BJ (cell line): ENCODE results near the gene NKAIN2. TPM values are rescaled to one million over a fixed set of nuclear protein-coding genes. Genes with fewer than 3 reads are reported as not detected.

Experiments used
- CTCF ChIA-PET: fragments of 350-600 bp; formaldehyde crosslinking; extraction: SDS; loops from one replicate; lab custom pipeline; 2021; ENCODE audit warnings: antibody characterized with exemption, inconsistent platforms; lab: Yijun Ruan, JAX
- POLR2A ChIA-PET: fragments of 300-600 bp; sonication (Branson Sonifier 250); formaldehyde crosslinking; extraction: SDS; loops from one replicate; lab custom pipeline; 2021; ENCODE audit warnings: antibody characterized with exemption; lab: Charles Lee
- DNase-seq: peaks from one replicate; pipeline ENCODE4 v3.0.0-alpha.2; 2011; ENCODE audit warnings: low read depth
- H3K27me3 ChIP-seq: 2 replicates; pipeline ENCODE4 v1.6.0; 2011; ENCODE audit warnings: low read length; ENCODE audit not compliant: control insufficient read depth, insufficient read depth
- H3K36me3 ChIP-seq: 2 replicates; pipeline ENCODE4 v1.5.1; 2011; ENCODE audit warnings: low read length; ENCODE audit not compliant: control insufficient read depth, insufficient read depth
- H3K4me3 ChIP-seq: 2 replicates; pipeline ENCODE4 v1.5.1; 2011; ENCODE audit warnings: low read depth, mild to moderate bottlenecking, control low read depth, low read length
- polyA plus RNA-seq: library from polyadenylated mRNA; depleted of rRNA; stranded (reverse); fragments of >200 nt; gene quantifications from 2 replicates; pipeline ENCODE4 v1.2.3, GENCODE V29; 2011
- TF ChIP-seq, protein P1 (sequence below): IDR thresholded peaks from 2 replicates; pipeline ENCODE4 v1.5.1; 2011; ENCODE audit warnings: low read depth, mild to moderate bottlenecking, control low read depth, inconsistent platforms, low read length, moderate library complexity; ENCODE audit not compliant: insufficient read depth

NKAIN2 gene
- polyA plus RNA-seq, 1 experiment, result not detected

DNA sequence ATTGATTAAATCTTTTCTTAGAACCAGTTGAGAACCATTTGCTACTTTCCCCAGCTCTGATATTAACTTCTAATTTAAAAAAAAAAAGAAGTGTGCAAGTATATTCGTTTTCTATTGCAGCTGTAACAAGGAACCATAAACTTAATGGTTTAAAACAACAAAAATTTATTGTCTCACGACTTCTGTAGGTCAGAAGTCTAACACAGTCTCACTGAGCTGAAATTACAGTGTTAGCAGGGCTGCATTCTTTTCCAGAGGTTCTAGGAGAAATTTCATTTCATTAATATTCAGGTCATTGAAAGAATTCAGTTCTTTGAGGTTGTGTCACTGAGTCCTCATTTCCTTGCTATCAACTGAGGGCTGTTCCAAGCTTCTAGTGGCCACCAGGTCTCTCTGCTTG lies 945.1 kb downstream of the NKAIN2 start:
- POLR2A ChIA-PET, result no interaction called here
- TF ChIP-seq, protein P1, sequence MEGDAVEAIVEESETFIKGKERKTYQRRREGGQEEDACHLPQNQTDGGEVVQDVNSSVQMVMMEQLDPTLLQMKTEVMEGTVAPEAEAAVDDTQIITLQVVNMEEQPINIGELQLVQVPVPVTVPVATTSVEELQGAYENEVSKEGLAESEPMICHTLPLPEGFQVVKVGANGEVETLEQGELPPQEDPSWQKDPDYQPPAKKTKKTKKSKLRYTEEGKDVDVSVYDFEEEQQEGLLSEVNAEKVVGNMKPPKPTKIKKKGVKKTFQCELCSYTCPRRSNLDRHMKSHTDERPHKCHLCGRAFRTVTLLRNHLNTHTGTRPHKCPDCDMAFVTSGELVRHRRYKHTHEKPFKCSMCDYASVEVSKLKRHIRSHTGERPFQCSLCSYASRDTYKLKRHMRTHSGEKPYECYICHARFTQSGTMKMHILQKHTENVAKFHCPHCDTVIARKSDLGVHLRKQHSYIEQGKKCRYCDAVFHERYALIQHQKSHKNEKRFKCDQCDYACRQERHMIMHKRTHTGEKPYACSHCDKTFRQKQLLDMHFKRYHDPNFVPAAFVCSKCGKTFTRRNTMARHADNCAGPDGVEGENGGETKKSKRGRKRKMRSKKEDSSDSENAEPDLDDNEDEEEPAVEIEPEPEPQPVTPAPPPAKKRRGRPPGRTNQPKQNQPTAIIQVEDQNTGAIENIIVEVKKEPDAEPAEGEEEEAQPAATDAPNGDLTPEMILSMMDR, result no peak
- CTCF ChIA-PET, result no interaction called here
- Histone ChIP-seq H3K27me3 (no peaks in the 10 kb centered on the region), H3K36me3 (no peaks in the 10 kb centered on the region), H3K4me3 (no peak overlapping the region)
- DNase-seq, result no peak

DNA sequence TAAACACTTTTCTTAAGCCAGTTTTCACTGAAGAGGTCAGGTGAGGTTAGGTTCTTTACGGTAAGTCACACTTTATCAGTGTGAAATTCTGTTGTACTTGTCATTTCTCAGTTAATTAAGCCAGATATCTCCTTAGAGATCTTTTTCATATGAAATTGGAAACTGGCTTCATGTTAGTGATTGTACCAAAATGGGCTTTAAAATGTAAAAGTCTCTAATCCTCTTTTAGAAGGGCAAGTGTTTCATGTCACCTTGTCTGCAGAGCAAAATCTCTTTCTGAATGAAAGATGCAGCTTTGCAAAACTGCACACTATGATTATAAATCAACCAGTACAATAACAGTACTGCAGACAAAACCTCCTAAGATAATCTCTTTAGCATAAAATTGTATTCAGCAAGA lies 949.3 kb downstream of the NKAIN2 start:
- DNase-seq, result no peak
- TF ChIP-seq, protein P1, result no peak
- CTCF ChIA-PET, result no interaction called here
- POLR2A ChIA-PET, result no interaction called here
- H3K27me3 ChIP-seq, result no peaks in the 10 kb centered on the region
- no peaks in the 10 kb centered on the region for H3K36me3 ChIP-seq
- no peak overlapping the region for H3K4me3 ChIP-seq

DNA sequence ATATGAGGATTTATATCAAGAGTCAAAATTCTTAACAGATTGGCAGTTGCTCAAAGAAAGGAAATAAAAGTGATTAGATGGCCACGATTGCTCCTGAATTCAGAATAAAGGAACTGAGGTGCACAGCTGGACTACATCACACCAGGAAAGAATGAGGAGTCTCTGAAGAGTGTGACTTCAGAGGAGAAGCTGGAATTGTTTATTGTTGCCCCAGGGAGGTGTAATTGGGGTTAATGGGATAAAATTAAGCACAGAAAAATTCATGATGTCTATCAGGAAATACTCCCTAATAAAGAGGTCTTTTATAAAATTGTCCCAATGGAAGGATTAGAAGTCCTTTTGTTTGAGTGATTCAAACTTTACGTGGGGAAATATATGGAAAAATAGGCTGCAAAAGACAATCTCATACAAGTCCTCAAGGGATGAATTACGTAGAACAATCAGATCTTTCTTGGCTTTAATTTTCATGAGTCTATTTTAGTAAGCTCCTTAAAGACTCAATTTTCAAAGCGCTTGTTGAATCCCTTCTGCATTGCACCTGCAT lies 950.0 kb downstream of the NKAIN2 start:
- ChIA-PET POLR2A (no interaction called here), CTCF (no interaction called here)
- no peak for DNase-seq
- H3K27me3 ChIP-seq, result no peaks in the 10 kb centered on the region
- no peaks in the 10 kb centered on the region for H3K36me3 ChIP-seq
- TF ChIP-seq, protein P1, result no peak
- H3K4me3 ChIP-seq, result no peak overlapping the region

DNA sequence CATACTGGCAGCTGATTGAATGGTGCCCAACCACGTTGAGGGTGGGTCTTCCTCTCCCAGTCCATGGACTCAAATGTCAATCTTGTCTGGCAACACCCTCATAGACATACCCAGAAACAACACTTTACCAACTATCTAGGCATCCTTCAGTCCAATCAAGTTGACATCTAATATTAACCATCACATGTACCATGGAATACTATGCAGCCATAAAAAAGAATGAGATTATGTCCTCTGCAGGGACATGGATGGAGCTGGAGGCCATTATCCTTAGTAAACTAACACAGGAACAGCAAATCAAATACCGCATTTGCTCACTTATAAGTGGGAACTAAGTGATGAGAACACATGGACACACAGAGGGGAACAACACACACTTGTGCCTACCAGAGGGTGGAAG lies 951.7 kb downstream of the NKAIN2 start:
- POLR2A ChIA-PET, result no interaction called here
- TF ChIP-seq, protein P1, result no peak
- H3K36me3 ChIP-seq, result no peaks in the 10 kb centered on the region
- H3K4me3 ChIP-seq, result no peak overlapping the region
- DNase-seq, result no peak
- CTCF ChIA-PET, result no interaction called here
- H3K27me3 ChIP-seq, result no peaks in the 10 kb centered on the region

DNA sequence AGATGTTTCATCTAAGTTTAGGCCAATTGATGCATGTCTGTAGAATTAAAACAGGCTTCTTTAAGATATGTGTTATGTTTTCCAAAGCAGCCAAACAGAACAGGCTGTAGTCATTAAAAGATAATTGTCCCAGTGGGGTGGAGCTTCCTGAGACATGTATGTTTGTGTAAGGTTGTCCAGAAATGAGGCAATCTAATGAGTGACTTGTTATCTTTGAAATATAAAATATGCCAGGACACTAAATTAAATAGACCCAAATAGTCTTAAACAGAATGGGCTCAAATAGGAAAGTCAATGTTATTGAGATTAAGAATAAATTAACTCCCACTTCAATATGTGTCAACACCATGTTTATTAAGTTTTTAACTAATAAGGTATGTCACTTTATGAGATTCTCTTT lies 953.9 kb downstream of the NKAIN2 start:
- TF ChIP-seq, protein P1, result no peak
- no peaks in the 10 kb centered on the region for H3K36me3 ChIP-seq
- CTCF ChIA-PET, result no interaction called here

More for the DNA sequence above, 953.9 kb downstream of the NKAIN2 start:
- POLR2A ChIA-PET, result no interaction called here
- Histone ChIP-seq H3K27me3 (no peaks in the 10 kb centered on the region), H3K4me3 (no peak overlapping the region)
- no peak for DNase-seq
